Measurements from ENCODE around the gene IQCE. TPM values are rescaled to one million over a fixed set of nuclear protein-coding genes. Genes with fewer than 3 reads are reported as not detected.

Gene IQCE
- total RNA-seq, 6 donors from 2014 or later = 18.0 to 51.3 (median 23.9) TPM

GRCh38 chr7:2545746-2546425 lies 12.9 kb upstream of the IQCE start:
- Histone ChIP-seq H3K9me3 (no peaks in the 10 kb centered on the region), H3K4me1 (no peaks in the 10 kb centered on the region), H3K27ac (no peak overlapping the region), H3K4me3 (no peak overlapping the region), H3K36me3 (peaks cover 14 to 91% (median 62%) of the 10 kb centered on the region in 4 donors), H3K27me3 (no peaks in the 10 kb centered on the region)
- no peak for ATAC-seq (ENCODE audit: low FRiP score in 2 of 2)
- DNase-seq = peak in 1 of 2 donors; percentile 17
- TF ChIP-seq EP300 (IDR thresholded peaks at IDR 0.05) = no peak
- TF ChIP-seq, protein P1, sequence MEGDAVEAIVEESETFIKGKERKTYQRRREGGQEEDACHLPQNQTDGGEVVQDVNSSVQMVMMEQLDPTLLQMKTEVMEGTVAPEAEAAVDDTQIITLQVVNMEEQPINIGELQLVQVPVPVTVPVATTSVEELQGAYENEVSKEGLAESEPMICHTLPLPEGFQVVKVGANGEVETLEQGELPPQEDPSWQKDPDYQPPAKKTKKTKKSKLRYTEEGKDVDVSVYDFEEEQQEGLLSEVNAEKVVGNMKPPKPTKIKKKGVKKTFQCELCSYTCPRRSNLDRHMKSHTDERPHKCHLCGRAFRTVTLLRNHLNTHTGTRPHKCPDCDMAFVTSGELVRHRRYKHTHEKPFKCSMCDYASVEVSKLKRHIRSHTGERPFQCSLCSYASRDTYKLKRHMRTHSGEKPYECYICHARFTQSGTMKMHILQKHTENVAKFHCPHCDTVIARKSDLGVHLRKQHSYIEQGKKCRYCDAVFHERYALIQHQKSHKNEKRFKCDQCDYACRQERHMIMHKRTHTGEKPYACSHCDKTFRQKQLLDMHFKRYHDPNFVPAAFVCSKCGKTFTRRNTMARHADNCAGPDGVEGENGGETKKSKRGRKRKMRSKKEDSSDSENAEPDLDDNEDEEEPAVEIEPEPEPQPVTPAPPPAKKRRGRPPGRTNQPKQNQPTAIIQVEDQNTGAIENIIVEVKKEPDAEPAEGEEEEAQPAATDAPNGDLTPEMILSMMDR (IDR thresholded peaks at IDR 0.05) = no peak
- WGBS, 2 donors = 99% methylated on average over 7 to 16 of the region's 20 CpGs

GRCh38 chr7:2546776-2547586 lies 11.8 kb upstream of the IQCE start:
- peaks cover 9 to 84% (median 51%) of the 10 kb centered on the region in 4 donors for H3K36me3 ChIP-seq

DNA sequence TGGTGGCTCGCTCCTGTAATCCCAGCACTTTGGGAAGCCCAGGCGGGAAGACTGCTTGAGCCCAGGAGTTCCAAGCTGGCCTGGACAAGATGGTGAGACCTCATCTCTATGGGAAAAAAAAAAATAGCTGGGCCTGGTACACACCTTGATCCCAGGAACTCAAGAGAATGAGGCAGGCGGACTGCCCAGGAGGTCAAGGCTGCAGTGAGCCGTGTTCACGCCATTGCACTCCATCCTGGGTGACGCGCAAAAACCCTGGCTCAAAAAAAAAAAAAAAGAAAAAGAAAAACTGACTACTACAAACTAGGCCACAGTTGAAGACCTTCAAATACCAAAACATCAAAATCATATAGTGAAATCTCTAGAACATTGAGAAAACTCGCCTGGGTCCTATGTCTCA lies 7.4 kb upstream of the IQCE start:
- WGBS, 2 donors = 95% methylated on average over 8 of the region's 8 CpGs

More at GRCh38 chr7:2546776-2547586, 11.8 kb upstream of the IQCE start:
- no peak overlapping the region for H3K27ac ChIP-seq
- no peak for ATAC-seq (ENCODE audit: low FRiP score in 2 of 2)
- no peaks in the 10 kb centered on the region for H3K27me3 ChIP-seq
- no peak for DNase-seq
- TF ChIP-seq POLR2A (IDR thresholded peaks at IDR 0.05) = no peak
- no peak for TF ChIP-seq POLR2AphosphoS5 (IDR thresholded peaks at IDR 0.05)
- no peak for TF ChIP-seq EP300 (IDR thresholded peaks at IDR 0.05)
- TF ChIP-seq, protein P1 (IDR thresholded peaks at IDR 0.05) = no peak
- no peaks in the 10 kb centered on the region for H3K9me3 ChIP-seq
- WGBS, 2 donors = 87 to 97% methylated on average over 28 to 31 of the region's 31 CpGs
- H3K4me3 ChIP-seq = no peak overlapping the region
- no peaks in the 10 kb centered on the region for H3K4me1 ChIP-seq

GRCh38 chr7:2553108-2553507 lies 5.7 kb upstream of the IQCE start:
- H3K9me3 ChIP-seq = no peaks in the 10 kb centered on the region
- no peaks in the 10 kb centered on the region for H3K27me3 ChIP-seq
- DNase-seq (no peak), ATAC-seq (ENCODE audit: low FRiP score in 2 of 2) (no peak)
- no peak overlapping the region for H3K4me3 ChIP-seq
- no peak for TF ChIP-seq POLR2A (IDR thresholded peaks at IDR 0.05)
- TF ChIP-seq EP300 (IDR thresholded peaks at IDR 0.05) = no peak
- no peak for TF ChIP-seq POLR2AphosphoS5 (IDR thresholded peaks at IDR 0.05)
- TF ChIP-seq, protein P1 (IDR thresholded peaks at IDR 0.05) = no peak
- peaks cover 3 to 30% (median 8%) of the 10 kb centered on the region in 4 donors for H3K36me3 ChIP-seq
- 96% methylated on average over 10 of the region's 10 CpGs for WGBS, 2 donors
- peaks cover 19 to 34% (median 24%) of the 10 kb centered on the region in 4 donors for H3K4me1 ChIP-seq
- no peak overlapping the region for H3K27ac ChIP-seq

More for the DNA sequence above, 7.4 kb upstream of the IQCE start:
- H3K27me3 ChIP-seq = no peaks in the 10 kb centered on the region
- TF ChIP-seq, protein P1 (IDR thresholded peaks at IDR 0.05) = no peak
- no peak for TF ChIP-seq EP300 (IDR thresholded peaks at IDR 0.05)
- peaks cover 3 to 47% (median 17%) of the 10 kb centered on the region in 4 donors for H3K36me3 ChIP-seq
- ATAC-seq (ENCODE audit: low FRiP score in 2 of 2) = no peak
- DNase-seq = peak in 1 of 2 donors; percentile 6
- H3K4me3 ChIP-seq = no peak overlapping the region
- H3K27ac ChIP-seq = no peak overlapping the region
- H3K9me3 ChIP-seq = no peaks in the 10 kb centered on the region
- peaks cover 19 to 28% (median 22%) of the 10 kb centered on the region in 4 donors for H3K4me1 ChIP-seq

Measured in upper lobe of left lung (tissue), 6 donors.